NCI-H2227 (cell line): Measurements from ENCODE around the gene CFAP77.

Experiments
- DNase-seq: peaks from one replicate; lab custom pipeline; 2025; ENCODE audit not compliant: unreplicated experiment; lab: John Stamatoyannopoulos, UW

CFAP77 gene

DNA sequence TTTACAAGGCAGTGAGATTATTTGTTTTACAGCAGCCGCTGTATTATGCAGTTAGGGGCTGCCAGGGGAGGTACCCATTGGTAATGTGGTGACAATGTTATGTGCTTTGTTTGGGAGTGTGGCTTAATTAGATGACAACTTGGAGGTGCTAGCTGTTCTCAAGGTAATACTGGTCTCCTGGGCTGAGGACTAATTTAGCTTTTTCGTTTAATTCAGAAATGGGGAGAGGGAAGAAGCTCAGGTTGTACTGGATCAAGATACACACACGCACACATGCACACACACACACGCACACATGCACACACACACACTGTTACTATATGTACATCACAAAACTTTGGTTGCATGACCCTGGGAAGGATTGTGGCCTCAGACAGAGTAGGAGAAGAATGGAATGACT is 37.9 kb downstream of the CFAP77 start:
- no peak for DNase-seq

- DNase-seq: no peak
These were observed 41.3 kb downstream of the CFAP77 start for GRCh38 chr9:132451276-132451675.

DNA sequence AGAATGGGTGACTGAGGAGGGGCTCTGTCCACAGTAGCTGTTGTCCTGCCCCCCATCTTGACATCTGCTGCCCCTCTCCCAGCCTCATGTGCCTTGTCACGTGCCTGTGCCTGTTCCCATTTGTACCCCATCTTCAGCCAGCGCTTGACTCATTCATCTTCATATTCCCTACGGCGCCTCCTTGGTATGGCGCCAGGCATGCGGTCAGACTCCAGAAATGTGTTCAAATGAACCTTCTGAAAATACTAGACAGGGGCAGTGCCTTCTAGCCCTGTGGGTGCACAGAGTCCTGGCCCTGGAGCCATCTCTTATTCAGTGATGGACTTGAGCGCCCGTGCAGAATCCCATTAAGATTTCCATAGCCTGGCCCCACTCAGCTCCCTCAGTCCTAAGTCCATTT is 46.2 kb downstream of the CFAP77 start:
- no peak for DNase-seq

- no peak for DNase-seq
These were observed 47.7 kb downstream of the CFAP77 start for GRCh38 chr9:132457504-132458236.

DNA sequence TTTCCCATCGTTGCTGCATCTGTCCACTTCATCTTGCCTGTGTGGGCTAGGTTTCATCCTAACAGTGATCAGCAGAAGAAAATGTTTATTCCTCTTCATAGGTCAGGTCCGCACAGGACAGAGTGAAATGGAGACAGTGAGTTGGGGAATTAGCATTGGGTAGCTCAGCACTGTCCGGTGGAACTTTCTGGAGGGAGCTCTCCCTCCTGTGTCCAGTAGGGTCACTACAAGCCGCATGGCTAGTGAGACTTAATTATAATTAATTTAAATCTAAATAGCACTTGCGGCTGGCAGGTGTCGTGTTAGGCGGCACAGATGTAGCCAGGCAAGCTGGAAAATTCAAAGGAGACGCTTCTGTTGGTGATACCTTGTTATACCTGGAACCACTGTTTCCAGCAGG is 48.4 kb downstream of the CFAP77 start:
- no peak for DNase-seq

DNA sequence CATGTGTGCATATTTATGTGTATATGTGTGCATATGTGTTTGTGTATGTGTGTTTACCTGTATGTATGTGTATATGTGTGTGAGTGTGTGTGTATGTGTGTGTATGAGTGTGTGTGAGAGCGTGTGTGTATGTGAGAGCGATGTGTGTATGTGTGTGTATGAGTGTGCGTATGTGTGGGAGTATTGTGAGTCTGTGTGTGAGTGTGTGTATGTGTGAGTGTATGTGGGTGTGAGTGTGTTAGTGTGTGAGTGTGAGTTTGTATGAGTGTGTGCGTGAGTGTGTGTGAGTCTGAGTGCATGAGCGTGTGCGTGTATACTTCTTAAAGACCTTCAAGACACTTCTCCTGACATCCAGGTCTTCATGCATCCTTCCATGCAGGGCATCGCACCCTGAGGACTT is 49.6 kb downstream of the CFAP77 start:
- DNase-seq: no peak

GRCh38 chr9:132460240-132460639 is 50.2 kb downstream of the CFAP77 start:
- no peak for DNase-seq

- no peak for DNase-seq
These were observed 51.4 kb downstream of the CFAP77 start for GRCh38 chr9:132461281-132461896.

DNA sequence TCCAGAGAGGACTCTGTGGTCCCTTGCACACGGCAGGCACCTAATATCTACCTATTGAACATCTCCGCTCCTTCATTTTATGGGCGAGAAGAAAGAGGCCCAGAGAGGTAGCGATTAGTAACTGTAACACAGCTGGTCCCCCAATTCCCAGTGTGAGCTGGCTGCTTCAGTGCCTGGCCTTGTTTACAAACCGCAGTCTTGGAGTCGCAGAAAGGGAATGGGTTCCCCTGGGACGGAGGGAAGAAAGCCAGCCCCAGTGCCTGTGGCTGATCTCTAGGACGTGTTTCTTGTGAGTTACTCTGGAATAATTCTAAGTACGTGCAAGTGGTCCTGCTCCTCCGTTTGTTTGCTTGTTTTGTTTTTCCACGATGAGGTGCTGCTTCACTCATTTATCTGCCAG is 52.0 kb downstream of the CFAP77 start:
- no peak for DNase-seq

GRCh38 chr9:132464547-132464946 is 54.5 kb downstream of the CFAP77 start:
- DNase-seq: no peak

- no peak for DNase-seq
These were observed 55.2 kb downstream of the CFAP77 start for GRCh38 chr9:132465131-132465635.

DNA sequence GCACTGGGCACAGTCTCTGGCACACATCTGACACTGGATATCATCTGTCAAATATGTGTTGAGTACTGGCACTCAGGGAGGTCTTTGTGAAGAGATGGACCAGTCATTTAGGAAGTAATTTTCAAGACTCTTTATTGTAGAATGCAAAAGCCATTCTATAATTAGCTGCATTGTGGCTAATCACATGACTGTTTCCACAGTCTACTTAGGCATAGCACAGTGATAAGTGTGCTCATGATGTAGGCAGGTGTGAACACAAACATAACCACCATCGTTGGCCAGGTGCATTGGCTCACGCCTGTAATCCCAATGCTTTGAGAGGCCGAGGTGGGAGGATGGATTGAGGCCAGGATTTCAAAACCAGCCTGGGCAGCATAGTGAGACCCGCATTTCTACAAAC is 62.2 kb downstream of the CFAP77 start:
- DNase-seq: no peak

- DNase-seq: no peak
These were observed 62.6 kb downstream of the CFAP77 start for GRCh38 chr9:132472599-132472998.

DNA sequence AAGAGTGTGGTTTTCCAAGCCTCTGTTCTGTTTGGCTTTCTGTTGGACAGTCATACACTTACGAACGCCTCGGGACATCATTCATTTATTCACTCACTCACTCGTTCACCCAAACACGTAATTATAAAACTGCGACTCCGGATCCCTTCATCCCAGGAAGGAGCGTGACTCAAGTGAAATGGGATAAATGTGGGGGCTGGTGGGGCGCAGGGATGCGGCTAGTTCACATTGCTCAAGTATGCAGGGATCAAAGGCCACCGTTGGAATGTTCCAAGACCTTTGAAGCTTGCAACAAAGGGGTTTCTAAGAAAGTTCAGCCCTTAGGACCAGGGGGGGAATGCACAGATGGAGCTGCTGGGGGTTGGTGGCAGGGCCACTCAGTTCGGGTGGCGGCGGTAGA is 64.2 kb downstream of the CFAP77 start:
- no peak for DNase-seq

DNA sequence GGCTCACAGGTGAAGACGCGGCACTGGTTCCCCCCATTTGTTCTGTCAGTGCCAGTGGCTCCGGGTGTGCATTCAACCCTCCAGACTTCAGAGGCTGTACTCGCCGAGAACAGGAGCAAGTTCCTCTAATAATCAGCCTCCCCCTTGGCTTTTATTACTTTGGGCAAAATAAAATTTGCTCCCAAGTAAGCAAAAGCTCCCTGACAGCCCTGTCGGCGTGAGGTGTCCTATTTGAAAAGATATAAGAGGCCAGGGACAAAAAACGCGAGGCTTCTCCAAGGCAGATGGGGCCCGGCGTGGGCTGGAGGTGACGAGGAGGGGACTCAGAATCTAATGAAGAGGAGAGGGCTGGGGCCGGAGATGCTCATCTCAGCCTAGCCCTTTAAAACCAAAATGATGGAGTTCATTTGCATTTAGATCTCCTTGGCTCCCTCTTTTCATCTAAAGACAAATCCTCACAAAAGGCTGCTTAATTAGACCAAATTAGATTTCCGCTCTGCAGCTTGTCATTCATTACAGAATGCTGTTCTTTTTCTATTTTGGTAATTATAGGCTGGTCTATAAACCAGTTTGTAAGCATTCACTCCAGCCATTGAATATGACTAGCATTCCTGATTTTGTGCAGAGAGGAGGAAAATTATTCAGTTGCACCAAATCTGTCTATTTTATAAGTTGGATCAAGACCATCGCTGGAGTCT is 68.5 kb downstream of the CFAP77 start:
- no peak for DNase-seq

- DNase-seq: no peak
These were observed 69.7 kb downstream of the CFAP77 start for GRCh38 chr9:132479733-132480132.

- DNase-seq: no peak
These were observed 71.2 kb downstream of the CFAP77 start for GRCh38 chr9:132481053-132481849.

- DNase-seq: no peak
These were observed 72.3 kb downstream of the CFAP77 start for GRCh38 chr9:132482196-132482813.

- no peak for DNase-seq
These were observed 75.4 kb downstream of the CFAP77 start for GRCh38 chr9:132485393-132485792.

- DNase-seq: no peak
These were observed 76.8 kb downstream of the CFAP77 start for GRCh38 chr9:132486706-132487350.
